HG03108 (cell line): ENCODE data around the gene MCRS1.
"Not testable (repeated sequence)": the region's sequence is repeated elsewhere in the genome, so short reads cannot be mapped to it uniquely, and the experiment has no call there.

Experiments
- ATAC-seq: cut with Tn5 transposase; IDR thresholded peaks from one replicate; pipeline ENCODE4 v1.9.1; 2021; ENCODE audit warnings: moderate library complexity; ENCODE audit not compliant: unreplicated experiment

Gene MCRS1

DNA sequence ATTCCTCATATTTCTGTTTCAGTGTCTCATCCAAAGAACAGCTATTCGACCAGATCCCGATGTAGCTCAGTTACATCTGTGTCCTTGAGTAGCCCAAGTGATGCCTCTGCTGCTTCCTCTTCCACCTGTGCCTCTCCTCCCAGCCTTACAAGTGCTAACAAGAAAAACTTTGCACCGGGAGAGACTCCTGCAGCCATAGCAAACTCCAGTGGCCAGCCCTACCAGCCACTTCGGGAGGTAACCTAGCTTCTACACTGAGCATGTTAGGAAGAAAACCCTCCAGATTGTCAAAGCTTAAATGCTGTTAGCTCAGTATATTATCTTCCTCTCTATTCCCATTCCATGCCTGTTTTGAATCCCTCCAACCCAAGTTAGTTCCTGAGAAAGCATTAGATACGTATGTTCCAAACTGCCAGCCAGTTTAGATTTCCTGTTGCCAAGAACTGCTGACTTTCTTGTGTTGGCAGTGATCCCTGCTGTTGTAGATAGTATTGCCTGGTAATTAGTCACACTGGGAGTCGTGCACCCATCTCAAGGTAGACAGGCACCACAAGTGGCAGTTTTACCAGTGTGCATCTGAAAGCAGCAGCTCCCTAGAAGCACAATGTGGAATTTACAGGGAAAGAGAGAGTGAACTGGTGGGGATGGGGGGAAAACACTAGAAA lies 43.1 kb downstream of the MCRS1 start:
- no peak for ATAC-seq

DNA sequence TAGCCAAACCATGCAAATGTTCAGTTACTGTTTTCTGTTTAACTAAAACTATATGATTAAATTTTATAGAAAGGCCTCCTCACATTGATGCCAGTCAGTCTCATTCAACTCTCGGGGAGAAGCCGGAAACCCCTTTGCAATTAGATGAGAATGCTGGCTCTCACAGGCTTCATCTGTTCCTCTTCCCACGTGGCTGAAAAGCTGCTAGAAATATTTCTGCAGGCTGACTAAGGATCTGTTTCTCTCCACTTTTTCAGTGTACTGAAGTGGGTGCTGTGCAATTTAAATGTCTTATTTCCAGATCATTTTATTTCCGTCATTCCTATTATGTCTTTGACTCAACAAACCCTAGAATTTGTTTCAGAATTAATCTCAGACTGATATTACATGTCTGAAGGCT lies 46.6 kb downstream of the MCRS1 start:
- no peak for ATAC-seq

DNA sequence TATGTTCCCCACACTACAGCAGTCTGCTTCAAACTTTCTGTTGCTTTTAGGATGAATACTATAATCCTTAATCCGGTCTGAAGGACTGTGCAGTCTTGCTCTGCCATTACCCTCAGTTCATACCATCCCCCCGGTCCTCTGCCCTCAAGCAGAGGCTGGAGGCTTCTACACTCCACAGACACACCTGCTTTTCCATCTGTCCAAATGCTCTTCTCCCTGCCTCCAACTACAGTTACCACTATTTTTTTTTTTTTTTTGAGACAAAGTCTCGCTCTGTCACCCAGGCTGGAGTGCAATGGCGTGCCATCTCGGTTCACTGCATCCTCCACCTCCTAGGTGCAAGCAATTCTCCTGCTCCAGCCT lies 48.4 kb downstream of the MCRS1 start:
- ATAC-seq: no peak

DNA sequence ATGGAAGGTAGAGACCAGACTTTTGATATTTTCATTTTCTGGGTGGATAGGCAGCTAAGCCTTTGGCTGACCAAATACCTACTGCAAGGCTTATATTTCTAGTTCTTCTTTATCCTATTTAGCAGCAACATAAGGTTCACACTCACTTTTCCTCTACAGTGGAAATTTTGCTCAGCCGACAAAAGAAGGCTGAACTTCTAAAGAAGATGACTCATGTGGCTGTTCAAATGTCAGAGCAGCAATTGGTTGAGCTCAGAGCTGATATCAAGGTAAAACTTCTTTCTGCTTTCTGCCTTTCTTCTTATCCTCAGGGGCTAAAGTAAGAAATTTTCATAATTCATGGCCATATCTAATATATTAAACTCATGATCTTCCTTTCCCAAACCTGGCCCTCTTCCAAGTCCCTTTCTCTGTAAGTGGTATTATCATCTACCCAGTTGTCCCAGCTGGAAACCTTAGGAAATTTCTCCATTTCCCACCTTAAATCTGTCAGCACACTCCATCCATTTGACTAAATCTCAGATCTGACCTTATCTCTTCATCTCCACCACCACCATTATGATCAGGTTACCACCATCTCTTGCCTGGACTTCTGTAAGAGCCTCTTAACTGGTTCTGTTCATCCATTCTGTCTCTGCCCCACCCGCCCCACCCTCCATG lies 48.9 kb downstream of the MCRS1 start:
- no peak for ATAC-seq

DNA sequence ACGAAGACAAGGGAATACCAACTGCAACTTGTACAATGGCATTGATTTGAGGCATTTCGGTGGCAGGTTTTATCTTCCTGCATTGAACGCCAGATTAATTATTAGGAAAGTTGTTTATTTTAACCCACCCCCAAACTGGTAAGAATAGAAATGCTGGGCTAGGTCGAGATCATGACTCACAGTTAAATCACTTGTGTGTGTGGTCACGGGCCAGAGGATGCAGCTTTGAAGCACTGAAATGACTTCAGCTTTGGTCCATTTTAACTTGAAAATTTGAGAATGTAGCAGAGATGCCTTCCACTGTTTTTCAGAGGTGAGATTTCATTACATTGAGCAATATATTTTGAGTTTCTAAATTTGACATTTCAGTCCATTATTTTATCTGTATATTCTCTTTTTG lies 52.7 kb downstream of the MCRS1 start:
- ATAC-seq: no peak

DNA sequence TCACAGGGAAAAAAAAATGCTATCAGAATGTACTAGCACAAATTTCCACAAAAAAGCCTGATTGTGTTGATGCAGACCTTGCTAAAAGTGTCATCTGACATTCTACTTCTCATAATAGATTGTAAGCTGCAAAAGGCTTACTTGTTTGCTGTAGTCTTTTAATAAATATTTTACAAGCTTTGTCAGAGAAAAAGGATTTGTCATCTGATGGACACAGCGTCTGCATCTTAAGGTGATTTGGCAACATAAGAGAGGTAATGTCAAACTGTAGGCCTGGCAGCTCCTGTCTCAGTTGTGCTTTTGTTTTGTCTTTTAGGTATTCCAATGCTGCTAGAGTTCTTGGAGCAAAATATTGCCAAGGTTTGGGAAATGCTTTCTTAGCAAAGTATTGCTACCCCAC lies 55.4 kb downstream of the MCRS1 start:
- no peak for ATAC-seq

DNA sequence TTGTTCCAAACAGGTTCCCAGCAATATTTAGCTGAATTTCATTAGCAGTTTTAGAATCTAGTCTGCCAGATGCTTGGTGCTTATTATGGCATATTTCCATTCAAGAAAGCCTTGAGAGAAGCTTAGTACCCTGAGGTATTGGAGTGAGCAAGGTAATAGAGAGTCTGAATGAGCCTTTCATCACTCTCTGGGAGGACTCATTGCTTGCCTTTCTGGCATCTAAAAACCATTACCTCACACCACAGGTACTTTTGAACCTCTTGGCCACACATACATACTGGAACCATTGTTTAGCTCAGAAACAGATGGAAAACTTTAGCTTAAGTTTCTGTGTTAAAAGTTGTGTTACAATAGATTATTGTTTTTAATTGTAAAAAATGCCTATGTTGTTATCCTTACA lies 56.5 kb downstream of the MCRS1 start:
- no peak for ATAC-seq

DNA sequence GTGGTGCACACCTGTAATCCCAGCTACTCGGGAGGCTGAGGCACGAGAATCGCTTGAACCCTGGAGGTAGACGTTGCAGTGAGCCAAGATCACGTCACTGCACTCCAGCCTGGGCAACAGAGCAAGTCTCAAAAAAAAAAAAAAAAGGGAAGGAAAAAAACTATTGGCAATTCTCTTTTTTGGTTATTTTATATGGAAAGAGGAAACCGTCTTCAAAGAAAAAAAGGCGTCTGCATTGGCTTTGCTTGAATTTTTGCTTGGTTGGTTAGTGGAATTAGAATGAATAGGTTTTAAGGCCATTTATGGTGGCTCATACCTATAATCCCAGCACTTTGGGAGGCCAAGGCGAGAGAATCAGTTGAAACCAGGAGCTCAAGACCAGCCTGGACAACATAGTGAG lies 58.3 kb downstream of the MCRS1 start:
- ATAC-seq: not testable (repeated sequence)
